GM19467 (cell line): ENCODE results near the gene TSSK3.

Source experiments
- ATAC-seq: cut with Tn5 transposase; IDR thresholded peaks from one replicate; pipeline ENCODE4 v1.9.1; 2021; ENCODE audit warnings: mild to moderate bottlenecking, moderate library complexity; ENCODE audit not compliant: unreplicated experiment

The TSSK3 gene

DNA sequence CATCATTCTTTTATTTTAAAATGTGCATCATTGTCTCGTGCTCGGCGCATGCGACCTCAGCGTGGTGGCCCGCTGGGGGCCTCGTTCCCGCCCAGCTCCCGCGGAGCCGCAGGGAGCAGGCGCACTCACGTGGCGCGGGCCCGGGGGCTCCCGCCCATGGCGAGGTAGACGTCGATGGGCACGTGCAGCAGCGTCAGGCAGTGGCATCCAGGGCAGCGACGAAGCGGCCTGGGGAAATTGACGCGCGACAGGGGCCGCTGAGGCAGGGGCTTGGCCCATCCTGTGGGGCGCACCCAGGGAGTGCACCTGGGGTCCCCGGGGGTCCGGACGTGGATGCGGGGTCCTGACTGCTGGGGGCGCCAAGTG is 1.0 kb upstream of the TSSK3 start:
- no peak for ATAC-seq

DNA sequence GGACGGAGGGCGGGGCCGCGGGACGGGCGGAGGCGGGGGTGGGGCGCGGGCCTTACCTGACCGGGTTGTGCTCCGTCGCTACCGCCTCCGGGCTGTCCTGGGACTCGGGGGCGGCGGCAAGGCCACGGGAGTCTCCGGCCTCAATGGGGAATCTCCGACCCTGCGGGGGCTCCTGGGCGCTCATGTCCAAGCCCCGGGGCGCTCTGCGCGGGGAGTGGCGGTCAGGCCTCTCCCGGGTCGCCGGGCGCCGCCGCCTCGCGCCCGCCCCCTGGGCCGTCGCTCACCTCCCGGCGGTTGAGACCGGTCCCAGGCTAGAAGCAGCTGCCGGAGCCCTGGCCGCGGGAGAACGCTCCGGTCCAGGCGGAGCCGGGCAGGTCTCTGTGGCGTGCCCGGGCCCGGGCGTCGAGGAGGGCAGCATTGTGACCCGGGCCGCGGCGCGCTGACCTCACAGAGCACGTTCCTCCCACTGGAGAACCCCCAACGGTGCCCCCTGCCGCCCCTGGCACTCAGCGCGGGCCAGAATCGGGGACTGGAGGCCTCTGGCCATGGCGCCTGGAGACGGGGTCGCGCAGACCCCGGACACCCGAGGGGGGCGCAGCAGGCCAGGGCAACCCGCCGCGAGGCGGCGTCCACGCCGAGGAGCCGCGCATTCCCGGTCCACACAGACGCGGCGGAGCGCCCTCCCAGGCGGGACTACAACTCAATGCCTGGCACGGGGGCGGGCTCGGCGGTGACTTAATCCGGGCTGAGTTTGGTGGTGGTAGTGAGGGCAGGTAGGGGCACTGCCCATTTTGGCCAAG is 465 bp upstream of the TSSK3 start:
- ATAC-seq: no peak

DNA sequence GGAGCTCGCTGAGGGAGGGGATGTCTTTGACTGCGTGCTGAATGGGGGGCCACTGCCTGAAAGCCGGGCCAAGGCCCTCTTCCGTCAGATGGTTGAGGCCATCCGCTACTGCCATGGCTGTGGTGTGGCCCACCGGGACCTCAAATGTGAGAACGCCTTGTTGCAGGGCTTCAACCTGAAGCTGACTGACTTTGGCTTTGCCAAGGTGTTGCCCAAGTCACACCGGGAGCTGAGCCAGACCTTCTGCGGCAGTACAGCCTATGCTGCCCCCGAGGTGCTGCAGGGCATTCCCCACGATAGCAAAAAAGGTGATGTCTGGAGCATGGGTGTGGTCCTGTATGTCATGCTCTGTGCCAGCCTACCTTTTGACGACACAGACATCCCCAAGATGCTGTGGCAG is 1.4 kb downstream of the TSSK3 start:
- ATAC-seq: no peak

DNA sequence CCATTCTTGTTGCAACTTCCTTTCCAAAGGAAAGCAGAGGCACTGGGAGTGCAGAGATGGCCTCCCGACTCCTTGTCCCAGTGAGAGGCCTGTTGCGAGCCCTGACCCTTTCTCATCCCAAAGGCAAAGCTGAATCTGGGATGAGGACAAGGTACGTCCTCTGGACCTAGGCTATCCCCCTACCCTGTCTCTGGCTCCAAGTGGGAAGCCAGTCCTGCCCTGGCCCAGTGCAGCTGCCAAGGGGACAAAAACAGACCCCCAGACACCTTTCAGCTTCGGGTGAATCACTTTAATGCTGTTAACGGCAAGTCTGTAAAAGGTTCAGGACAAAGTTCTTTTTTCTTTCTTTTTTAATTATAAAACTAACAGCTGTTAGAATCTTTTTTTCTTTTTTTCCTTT is 2.5 kb downstream of the TSSK3 start:
- no peak for ATAC-seq

DNA sequence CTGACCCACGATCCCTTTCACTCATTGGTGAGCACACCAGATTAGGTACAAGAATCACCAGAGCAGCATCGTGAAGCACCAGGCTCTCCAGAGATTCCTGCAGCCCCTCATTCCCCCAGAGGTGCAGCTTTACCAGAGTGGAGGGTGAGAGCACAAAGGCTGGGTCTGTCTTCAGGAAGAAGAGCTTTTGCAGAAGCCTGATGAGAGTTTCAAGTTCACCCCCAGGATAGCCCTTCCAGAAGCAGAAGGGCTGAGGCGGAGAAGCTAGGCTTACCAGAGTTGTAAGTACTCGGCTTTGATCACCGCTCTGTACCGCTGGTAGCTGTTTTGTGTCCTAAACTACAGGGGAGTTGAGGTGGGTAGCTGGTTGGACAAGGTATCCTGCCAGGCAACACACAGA is 3.1 kb downstream of the TSSK3 start:
- no peak for ATAC-seq

DNA sequence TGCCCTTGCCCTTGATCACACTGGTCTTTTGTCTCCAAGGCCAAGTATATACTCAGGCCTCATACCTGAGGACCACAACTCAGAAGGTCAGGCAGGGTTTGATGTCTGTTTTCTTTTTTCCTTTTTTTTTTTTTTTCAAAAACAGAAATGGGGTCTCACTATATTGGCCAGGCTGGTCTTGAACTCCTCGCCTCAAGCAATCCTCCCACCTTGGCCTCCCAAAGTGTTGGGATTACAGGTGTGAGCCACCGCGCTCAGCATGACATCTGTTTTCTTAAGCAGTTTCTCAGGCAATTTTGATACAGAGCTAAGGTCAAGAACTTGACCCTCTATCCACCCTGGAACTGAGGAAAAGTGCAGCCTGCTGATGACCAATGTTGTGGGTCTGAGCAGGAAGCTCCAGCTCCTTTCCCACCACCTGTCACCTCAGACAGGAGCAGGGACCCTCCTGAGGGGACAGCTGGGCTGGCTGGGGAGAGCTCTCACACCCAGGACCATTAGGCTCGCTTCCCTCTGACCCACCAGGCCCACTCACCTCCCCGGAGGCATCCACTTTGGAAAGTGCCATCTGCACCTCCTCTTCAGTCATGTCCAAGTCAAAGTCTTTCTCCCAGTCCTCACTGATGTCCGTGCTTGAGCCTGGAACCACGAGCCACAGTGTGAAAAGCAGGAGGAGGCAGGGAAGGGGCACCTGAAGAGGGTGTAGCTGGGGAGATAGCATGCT is 5.7 kb downstream of the TSSK3 start:
- ATAC-seq: no peak

DNA sequence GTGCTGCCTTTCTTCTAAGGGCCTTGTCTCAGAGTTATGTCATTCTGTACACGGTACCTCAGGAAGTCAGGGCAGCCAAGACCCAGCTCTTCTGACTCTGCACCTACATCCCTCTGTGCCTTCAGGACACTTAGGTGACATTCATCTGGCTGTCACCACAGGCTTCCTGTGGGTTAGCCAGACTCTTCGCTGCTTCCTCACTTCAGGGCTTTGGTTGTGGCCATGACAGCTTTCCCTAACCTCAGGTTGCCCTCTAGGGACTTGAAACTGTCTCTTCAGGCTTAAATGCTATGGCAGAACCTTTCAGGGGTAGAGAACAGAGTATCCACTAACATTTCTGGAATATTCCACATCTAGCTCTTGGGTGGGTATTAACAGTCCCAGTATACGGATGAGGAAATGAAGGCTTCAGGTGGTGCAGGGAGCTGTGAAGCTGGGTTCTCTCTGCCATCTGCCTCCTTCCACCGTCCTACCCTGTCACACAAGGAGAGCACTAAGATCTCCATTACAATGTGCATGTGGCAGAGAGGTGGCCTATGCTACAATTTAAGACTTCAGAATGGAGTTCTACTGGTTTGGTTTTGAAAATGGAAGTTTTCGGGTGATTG is 9.9 kb downstream of the TSSK3 start:
- ATAC-seq: no peak

DNA sequence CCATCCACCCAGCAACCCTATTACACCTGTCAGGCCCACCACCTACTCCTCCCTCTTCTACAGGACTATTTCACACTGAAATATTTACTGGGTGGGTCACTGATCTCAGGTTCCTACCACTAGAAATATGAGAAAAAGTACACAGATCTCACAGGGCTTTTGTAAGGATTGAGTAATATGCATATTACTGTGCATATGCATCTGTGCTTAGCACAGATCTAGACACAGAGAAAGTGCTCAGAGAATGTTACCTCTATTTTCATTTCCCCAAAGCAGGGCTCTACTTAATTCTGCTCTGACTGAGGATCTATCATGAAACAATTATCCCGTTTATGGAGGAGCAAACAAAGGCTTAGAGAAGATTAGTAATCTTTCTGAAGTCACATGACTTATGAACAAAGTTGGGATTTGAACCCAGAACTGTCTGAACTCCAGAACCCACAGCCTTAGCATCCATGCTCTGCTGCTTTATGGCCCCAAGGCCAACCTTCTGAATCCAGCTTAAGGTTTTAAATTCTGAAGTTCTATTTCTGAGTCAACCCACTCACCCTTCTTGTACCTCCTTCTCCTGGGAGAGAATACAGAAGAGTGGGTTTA is 11.8 kb downstream of the TSSK3 start:
- no peak for ATAC-seq

DNA sequence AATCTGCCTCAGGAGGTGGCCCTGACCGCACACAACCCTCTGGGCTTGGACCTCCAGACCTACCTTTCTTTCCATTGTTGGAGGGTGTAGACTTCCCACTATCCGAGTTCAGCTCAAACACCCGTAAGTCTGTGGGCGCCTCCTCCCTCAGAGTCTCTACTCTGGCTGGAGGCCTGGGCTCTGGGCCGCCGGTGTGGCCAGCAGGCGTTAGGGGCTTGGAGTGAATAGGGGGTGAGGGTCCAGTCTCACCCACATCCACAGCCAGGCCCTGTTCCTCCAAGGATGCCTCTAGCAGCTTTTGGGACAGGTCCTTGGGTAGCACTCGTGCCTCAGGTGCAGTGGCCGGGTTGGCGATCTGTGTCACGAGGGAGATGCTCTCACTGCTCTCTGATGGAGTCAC is 13.9 kb downstream of the TSSK3 start:
- no peak for ATAC-seq

DNA sequence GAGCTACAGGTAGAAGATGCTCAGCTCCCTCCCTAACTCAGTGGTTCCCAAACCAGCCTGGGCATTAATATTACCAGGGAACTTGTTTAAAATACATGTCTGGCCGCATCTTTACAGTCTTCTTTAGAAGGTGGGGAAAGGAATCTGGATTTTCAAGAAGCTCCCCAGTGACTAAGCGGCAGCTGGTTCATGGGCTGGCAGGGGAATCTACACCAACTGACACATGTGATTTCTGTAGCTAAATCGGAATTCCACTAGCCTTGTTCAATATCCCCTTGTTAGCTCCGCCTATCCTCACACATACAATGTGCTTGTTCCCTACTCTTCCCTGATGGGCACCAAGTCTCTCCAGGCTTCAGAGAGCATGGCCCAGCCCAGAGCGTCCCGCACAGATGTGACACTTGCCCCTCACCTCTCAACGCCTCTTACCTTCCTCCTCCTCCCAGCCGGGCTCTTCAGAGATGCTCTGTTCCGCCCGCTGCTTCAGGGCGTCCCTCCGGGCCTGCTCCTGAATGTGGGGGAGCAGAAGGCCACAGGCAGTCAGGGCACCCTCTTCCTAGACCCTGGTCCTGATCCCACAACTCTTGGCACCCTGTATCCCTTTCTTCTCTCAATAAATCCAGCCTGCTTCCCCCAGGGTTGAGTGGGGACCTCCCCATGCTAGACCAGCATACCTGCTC is 15.3 kb downstream of the TSSK3 start:
- ATAC-seq: no peak

DNA sequence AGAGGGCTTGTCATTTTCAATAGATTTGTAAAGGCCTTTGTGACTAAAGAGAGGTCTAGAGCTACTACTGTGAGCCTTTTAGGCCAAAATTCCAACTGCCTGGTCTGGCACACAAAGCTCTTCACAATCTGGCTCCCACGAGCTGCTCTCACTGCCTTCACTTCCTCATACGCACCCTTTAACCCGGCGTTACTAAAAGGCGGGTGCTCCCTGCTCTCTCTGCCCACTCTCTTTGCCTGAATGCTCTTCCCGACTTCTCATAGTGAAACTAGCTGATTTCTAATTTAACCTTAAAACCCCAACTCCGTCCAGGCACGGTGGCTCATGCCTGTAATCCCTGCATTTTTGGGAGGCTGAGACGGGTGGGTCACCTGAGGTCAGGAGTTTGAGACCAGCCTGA is 17.7 kb downstream of the TSSK3 start:
- no peak for ATAC-seq

DNA sequence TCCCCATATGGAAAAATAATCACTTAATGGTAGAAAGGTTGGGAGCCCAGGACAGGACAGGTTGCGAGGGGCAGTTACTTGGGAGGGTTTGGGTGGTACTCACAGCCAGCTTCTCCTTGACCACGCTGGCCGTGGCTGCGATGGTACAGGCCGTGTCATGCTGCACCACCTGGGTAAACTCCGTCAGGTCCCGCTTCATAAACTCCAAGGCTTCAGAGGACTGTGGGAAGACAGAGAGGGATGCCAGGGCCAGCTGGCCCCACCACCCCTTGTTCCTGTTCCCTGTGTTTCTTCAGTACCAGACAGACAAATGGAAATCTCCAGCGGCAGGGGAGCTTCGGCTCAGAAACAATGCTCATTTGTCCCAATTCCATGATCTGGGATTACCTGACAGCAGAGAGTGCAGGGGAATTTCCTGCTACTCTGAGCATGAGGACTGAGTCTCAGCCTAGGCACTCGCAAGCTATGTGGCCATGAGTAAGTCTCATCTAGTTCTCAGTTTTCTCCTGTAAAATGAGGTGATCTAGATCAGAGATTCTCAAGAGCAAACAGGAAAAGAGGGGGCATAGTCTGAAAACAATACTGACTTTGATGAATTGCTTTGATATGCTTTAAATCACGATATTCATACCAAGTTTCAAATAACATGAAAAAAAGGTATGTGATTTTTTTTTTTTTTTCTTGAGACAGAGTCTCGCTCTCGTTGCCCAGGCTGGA is 24.5 kb downstream of the TSSK3 start:
- ATAC-seq: no peak

DNA sequence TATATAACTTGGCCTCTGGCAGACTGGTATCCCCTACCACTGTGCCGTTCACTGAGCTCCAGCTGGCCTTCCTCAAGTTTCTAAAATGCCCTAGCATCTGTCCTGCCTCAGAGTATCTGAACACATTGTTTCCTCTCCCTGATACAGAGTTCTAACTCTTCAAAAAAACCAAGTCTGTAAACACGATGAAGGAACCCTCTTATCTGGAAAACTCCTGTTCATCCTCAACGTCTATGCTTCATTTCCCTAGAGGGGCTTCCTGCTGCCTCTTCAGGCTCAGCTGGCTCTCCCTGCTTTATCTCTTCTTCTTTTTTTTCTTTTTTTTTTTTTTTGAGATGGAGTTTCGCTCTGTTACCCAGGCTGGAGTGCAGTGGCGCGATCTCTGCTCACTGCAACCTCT is 26.3 kb downstream of the TSSK3 start:
- no peak for ATAC-seq

DNA sequence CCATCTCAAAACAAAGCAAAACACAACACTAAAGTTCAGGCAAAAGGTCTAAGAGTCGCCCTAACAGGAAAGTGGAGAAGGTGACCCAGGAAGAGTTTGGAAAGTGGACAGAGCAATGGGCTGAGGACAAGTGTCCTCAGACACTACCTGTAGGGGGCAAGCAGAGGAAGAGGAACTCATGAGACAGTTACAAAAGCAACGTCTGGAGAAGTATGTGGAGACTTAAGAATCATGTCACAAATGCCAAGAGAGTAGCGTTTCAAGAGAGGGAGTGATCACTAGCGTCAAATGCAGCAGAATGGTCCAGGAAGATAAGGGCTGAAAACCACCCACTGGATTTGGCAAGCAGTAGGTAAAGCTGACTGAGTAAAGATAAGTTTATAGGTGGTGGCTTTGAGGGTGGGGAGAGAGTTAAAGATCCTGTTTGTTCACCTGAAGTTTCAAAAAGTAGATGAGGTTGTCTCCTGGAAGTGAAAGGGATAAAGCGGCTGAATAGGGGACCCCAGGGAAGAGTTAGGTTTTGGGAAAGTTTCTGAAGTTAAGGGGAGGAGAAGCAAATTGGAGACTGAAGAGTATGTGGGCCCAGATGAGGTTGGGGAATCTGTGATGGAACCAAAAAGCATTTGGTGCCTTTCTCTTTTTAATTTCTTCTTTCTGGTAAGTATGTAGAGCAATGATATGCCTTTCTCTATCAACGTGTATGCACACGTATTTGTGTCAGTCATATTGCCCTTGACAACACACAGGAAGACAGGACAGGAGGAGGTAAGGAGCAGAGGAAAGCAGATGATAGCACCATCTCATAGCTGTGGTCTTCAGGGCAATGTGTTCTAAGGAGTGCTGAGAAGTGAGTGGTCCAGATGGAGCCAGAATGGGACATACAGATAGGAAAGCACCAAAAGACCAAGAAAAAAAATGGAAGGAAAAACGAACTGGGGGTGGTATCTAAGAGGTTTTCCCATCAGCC is 28.8 kb downstream of the TSSK3 start:
- no peak for ATAC-seq

DNA sequence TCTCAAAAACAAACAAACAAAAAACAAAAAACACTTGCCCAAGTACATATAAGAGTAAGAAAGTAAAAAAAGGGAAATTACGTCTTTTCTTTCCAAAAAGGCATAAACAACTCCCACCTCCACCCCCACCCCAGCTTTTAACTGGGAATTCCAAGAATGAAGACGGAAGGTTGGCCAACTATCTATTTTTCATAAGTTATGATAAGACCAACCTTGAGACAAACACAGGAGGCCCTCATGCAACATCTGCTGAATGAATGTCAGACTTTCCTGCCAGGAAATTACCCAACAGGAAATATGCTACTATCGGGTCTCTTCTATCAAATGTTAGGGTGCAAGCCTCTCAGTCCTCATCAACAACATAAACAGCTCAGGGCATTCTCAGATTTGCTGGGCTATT is 30.0 kb downstream of the TSSK3 start:
- ATAC-seq: no peak

DNA sequence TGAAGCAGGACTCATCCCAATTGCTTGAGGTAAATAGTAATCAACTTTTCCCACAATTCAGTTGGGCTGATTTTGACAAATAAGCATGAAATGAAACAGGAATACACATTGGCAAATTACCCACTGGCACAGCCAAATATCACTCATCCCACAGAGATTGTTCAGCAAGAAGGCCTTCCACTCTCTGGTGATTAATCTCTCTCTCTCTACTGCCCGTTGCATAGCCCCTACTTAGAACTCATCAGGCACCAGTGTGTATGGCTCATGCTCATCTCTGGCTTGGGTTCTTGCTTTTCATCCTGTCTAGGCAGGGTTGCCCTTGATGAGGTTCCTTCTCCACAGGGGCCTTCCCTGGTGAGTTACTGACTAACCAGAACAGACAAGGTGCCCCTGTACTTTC is 30.8 kb downstream of the TSSK3 start:
- ATAC-seq: no peak

DNA sequence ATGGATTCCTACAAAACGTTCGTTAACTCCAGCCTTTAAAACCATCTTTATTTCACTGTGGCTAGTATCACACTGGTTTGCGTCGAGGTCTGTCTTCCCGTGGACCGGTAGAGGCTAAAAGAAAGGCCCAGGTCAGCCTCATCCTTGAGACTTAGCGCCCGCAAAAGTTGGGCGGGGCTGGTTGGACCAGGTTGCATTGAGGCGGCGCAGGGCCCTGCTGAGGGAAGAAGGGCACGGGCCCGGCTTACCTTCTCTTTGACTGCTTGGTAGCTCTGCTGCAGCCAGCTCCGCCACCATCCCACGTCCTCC is 31.4 kb downstream of the TSSK3 start:
- peak; percentile 17 for ATAC-seq

DNA sequence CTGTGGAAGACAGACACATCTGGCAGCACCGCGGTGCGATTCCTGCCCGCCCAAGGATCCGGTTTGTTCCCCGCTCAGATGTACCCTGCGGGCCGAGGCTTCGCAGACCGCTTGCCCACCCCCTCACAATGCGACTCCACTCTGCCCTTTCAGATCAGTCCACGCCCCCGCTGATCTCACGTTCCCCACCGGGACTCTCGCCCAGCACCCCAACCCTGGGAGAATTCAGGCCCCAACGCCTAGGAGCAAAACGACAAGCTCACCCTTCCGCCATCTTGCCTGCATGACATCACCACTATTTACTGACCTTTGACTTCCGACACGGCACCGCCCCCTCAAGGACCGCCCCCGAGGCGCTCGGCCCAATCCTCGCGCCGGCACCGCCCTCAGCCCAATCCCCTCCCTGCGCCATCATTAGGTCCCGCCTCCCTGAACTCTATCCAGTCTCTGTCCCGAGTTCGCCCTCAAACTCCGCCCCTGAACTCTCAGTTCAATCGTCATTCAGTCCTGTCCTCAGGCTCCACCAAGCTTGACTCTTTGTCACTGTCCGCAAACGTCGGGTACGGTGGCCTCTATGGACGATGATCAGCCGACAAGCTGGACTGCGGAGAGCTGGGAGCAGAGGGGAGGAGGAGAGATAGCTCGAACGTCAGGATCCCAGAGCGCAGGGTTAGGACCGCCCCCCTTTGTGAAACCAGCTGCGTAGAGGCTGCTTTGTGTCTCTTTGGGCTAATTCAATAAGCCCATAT is 32.0 kb downstream of the TSSK3 start, which contains the start of gene BSDC1:
Gene BSDC1, minus strand, starts transcription at position 301 of the 749 bp plus-strand sequence. Its CDS starts 27 bp downstream, at position 274.
- peak; percentile 95 for ATAC-seq
